Heart left ventricle (tissue), 16 donors: Measurements from ENCODE around the gene GHDC. TPM values are rescaled to one million over a fixed set of nuclear protein-coding genes. Genes with fewer than 3 reads are reported as not detected.
A peak's percentile ranks its signal among the peaks of the same experiment; 100 is the strongest.
"Not testable (repeated sequence)": the region's sequence is repeated elsewhere in the genome, so short reads cannot be mapped to it uniquely, and the experiment has no call there.

Experiments used
- ATAC-seq, 4 donors: fragments of 200-7000 bp; cut with Tn5 transposase; one replicate each; pipeline ENCODE4 v1.9.1; 2020 to 2022; ENCODE audit warnings: moderate library complexity in 4 of 4, mild to moderate bottlenecking in 3 of 4, moderate number of reproducible peaks in 1 of 4
- DNase-seq, 5 donors: peaks; one replicate each; pipeline ENCODE4 v3.0.0-alpha.2; 2020
- H3K27ac ChIP-seq, 12 donors: fragments of 200-600 bp; sonication (generic) in 4 of 12; one replicate each; pipeline versions ENCODE4 v1.5.0 to v1.8.0; 2016 to 2022; ENCODE audit warnings: mild to moderate bottlenecking in 2 of 12
- H3K27me3 ChIP-seq, 9 donors: fragments of 200-600 bp; sonication (generic) in 2 of 9; one replicate each; pipeline versions ENCODE4 v1.5.1 to v1.8.0; 2016 to 2022; ENCODE audit warnings: mild to moderate bottlenecking in 3 of 9
- H3K36me3 ChIP-seq, 9 donors: fragments of 200-600 bp; sonication (generic) in 2 of 9; one replicate each; pipeline versions ENCODE4 v1.5.0 to v1.8.0; 2018 to 2022; ENCODE audit warnings: mild to moderate bottlenecking in 2 of 9
- H3K4me1 ChIP-seq, 12 donors: fragments of 200-600 bp; sonication (generic) in 4 of 12; one replicate each; pipeline versions ENCODE4 v1.5.0 to v1.8.0; 2016 to 2022; ENCODE audit warnings: mild to moderate bottlenecking in 3 of 12
- H3K4me3 ChIP-seq, 12 donors: fragments of 200-600 bp; sonication (generic) in 4 of 12; one replicate each; pipeline versions ENCODE4 v1.5.0 to v1.8.0; 2017 to 2022; ENCODE audit warnings: mild to moderate bottlenecking in 9 of 12, moderate library complexity in 4 of 12
- H3K9me3 ChIP-seq, 12 donors: fragments of 200-600 bp; sonication (generic) in 4 of 12; one replicate each; pipeline versions ENCODE4 v1.5.0 to v1.8.0; 2016 to 2022; ENCODE audit warnings: mild to moderate bottlenecking in 1 of 12
- CTCF ChIP-seq, 12 donors: fragments of 200-600 bp; sonication (generic) in 4 of 12; IDR thresholded peaks; one replicate each; pipeline versions ENCODE4 v1.5.0 to v1.8.0; 2018 to 2022; ENCODE audit warnings: antibody characterized with exemption in 12 of 12, mild to moderate bottlenecking in 5 of 12
- POLR2A ChIP-seq, 2 donors: fragments of 450-650 bp; IDR thresholded peaks; one replicate each; pipeline ENCODE4 v1.6.1; 2017; ENCODE audit warnings: antibody characterized with exemption in 2 of 2, mild to moderate bottlenecking in 2 of 2, moderate library complexity in 2 of 2
- WGBS, 4 donors: extraction: QIAGEN DNeasy Blood & Tissue Kit in 2 of 4; methylation state at CpG; one replicate each; pipeline versions ENCODE4 v1.1.5 to v1.1.7; 2013 to 2018; 5-methylcytosine and 5-hydroxymethylcytosine counted together
- intact Hi-C, 10 donors: fragments of 100-400 bp; cut with DNase I; formaldehyde crosslinking; loops; one replicate each; pipeline versions ENCODE4 v1.11.1 to v1.14.2; 2022
- polyA plus RNA-seq, 2 donors: library from polyadenylated mRNA; stranded (reverse); fragments of 200-250 nt; gene quantifications; one replicate each; pipeline ENCODE4 v1.2.3, GENCODE V29; 2013
- total RNA-seq, 9 donors: library from RNA; depleted of rRNA in 2 of 9; stranded (reverse); fragments of >200 nt in 2 of 9; fragmentation: NEBNext Ultra II Directional in 3 of 9; extraction: Animal tissue kit (Norgen Biotek cat#: 25700) in 3 of 9; gene quantifications; one replicate each; pipeline versions ENCODE4 v1.1.0 to v1.2.4, GENCODE V29; 2016 to 2023
- donor health status: ischemic (EF 13 %, LVEDD 7.1; RV severe dilation, severe dysfunction).
- donor health status: healthy with polysubstance abuse.
- donor health status: DM: no; HTN: yes; CAD: no.
- donor health status: DM: no; HTN: no; CAD: no.
- donor health status: ischemic (EF 25% LVEDD 6.9; RV normal size, moderate dysfunction).
- donor health status: ischemic (EF 25% LVEDD 5.7; RV mildly dilated, moderate dysfunction).
- donor health status: healthy.
- donor health status: DM: yes; HTN: yes; CAD: no.
- donor health status: ischemic (EF 35%, LVEDD 5.7; RV mildly dilated, moderate dysfunction).
- donor health status: nonischemic (EF 11% LVEDD 7.7; RV severe dilation, severe dysfunction).
- donor health status: DM: yes; HTN: yes; CAD: no.
- donor health status: PGD.
- donor health status: ischemic (EF 29% LVEDD 5.4; RV normal size, mild dysfunction).
- donor health status: nonischemic (EF 23%, LVEDD 6.1; RV moderate dilation, normal function).

Gene GHDC
- total and polyA plus RNA-seq, 11 donors, result 4.9 to 17.3 (median 8.3) TPM

GRCh38 chr17:42212382-42212781 lies 18.1 kb upstream of the GHDC start:
- H3K4me3 ChIP-seq, result peak overlapping the region in 1 of 12 donors; percentile 10
- intact Hi-C loops, result no loop called here
- no peaks in the 10 kb centered on the region for H3K27me3 ChIP-seq
- H3K27ac ChIP-seq, result peak overlapping the region in 9 of 12 donors; percentile 12 to 64 (median 46)
- DNase-seq, result no peak
- H3K9me3 ChIP-seq, result no peaks in the 10 kb centered on the region
- peak in 2 of 4 donors; percentile 3 to 21 for ATAC-seq
- TF ChIP-seq POLR2A (IDR thresholded peaks at IDR 0.05) (no peak), CTCF (IDR thresholded peaks at IDR 0.05) (no peak)
- WGBS, 4 donors, result 72 to 82% (median 79%) methylated on average over 7 of the region's 7 CpGs
- H3K36me3 ChIP-seq, result peaks cover 2 to 100% (median 97%) of the 10 kb centered on the region in 9 donors
- peaks cover 0 to 11% (median 0%) of the 10 kb centered on the region in 12 donors for H3K4me1 ChIP-seq

- intact Hi-C loops, H3K27me3 ChIP-seq, H3K9me3 ChIP-seq: not testable (repeated sequence)
- 73 to 84% (median 79%) methylated on average over 9 of the region's 9 CpGs for WGBS, 4 donors
- Histone ChIP-seq H3K4me3 (peak overlapping the region in 1 of 12 donors; percentile 10), H3K27ac (peak overlapping the region in 8 of 12 donors; percentile 12 to 64 (median 48)), H3K36me3 (peaks cover 2 to 100% (median 97%) of the 10 kb centered on the region in 9 donors), H3K4me1 (peaks cover 0 to 11% (median 0%) of the 10 kb centered on the region in 12 donors)
- ATAC-seq (peak; percentile 90 to 94 (median 92)), DNase-seq (peak; percentile 69 to 85 (median 71))
These were observed 17.6 kb upstream of the GHDC start for GRCh38 chr17:42211921-42212341.

- WGBS, 4 donors, result 89 to 95% (median 92%) methylated on average over 6 of the region's 6 CpGs
- Histone ChIP-seq H3K9me3 (no peaks in the 10 kb centered on the region), H3K36me3 (peaks cover 2 to 100% (median 97%) of the 10 kb centered on the region in 9 donors), H3K27me3 (no peaks in the 10 kb centered on the region), H3K27ac (peak overlapping the region in 2 of 12 donors; percentile 11 to 50), H3K4me1 (peaks cover 0 to 11% (median 0%) of the 10 kb centered on the region in 12 donors), H3K4me3 (no peak overlapping the region)
- no peak for DNase-seq
- peak in 1 of 4 donors; percentile 35 for ATAC-seq
- no peak for TF ChIP-seq CTCF (IDR thresholded peaks at IDR 0.05)
- no peak for TF ChIP-seq POLR2A (IDR thresholded peaks at IDR 0.05)
- intact Hi-C loops, result no loop called here
These were observed 15.8 kb upstream of the GHDC start for GRCh38 chr17:42210046-42210445.

GRCh38 chr17:42206153-42206612 lies 11.9 kb upstream of the GHDC start:
- WGBS, 4 donors, result 76 to 84% (median 80%) methylated on average over 8 of the region's 8 CpGs
- H3K9me3 ChIP-seq, DNase-seq, H3K27ac ChIP-seq, H3K4me3 ChIP-seq, H3K4me1 ChIP-seq, intact Hi-C loops, H3K27me3 ChIP-seq, ATAC-seq: not testable (repeated sequence)
- H3K36me3 ChIP-seq, result peaks cover 2 to 100% (median 96%) of the 10 kb centered on the region in 9 donors

- H3K36me3 ChIP-seq, result peaks cover 0 to 92% (median 77%) of the 10 kb centered on the region in 9 donors
- H3K27me3 ChIP-seq, result no peaks in the 10 kb centered on the region
- WGBS, 4 donors, result 95 to 99% (median 98%) methylated on average over 2 of the region's 2 CpGs
- ATAC-seq, result no peak
- H3K9me3 ChIP-seq, result no peaks in the 10 kb centered on the region
- no peak overlapping the region for H3K4me3 ChIP-seq
- intact Hi-C loops, result no loop called here
- H3K4me1 ChIP-seq, result peaks cover 0 to 14% (median 9%) of the 10 kb centered on the region in 12 donors
- no peak for TF ChIP-seq CTCF (IDR thresholded peaks at IDR 0.05)
- TF ChIP-seq POLR2A (IDR thresholded peaks at IDR 0.05), result no peak
- DNase-seq, result no peak
- no peak overlapping the region for H3K27ac ChIP-seq
These were observed 9.1 kb upstream of the GHDC start for GRCh38 chr17:42203354-42203753.
